ENCODE measurements around the gene SH3BP5. TPM values are rescaled to one million over a fixed set of nuclear protein-coding genes. Genes with fewer than 3 reads are reported as not detected.
"Not testable (repeated sequence)": the region's sequence is repeated elsewhere in the genome, so short reads cannot be mapped to it uniquely, and the experiment has no call there.

The SH3BP5 gene
- polyA plus RNA-seq, 1 of the 3 experiments (the other 2 are of a cell fraction) = 29.5 TPM

GRCh38 chr3:15359677-15360397, 27.5 kb upstream of the SH3BP5 start:
- no peak for TF ChIP-seq RXRA (IDR thresholded peaks at IDR 0.05; ENCODE audit: borderline replicate concordance, low read depth)
- Histone ChIP-seq H3K9me3 (no peaks in the 10 kb centered on the region), H3K27ac (ENCODE audit: low read depth in 2 of 2, low read length in 1 of 2) (peak overlapping the region in 1 of 2 experiments; percentile 72; a peak in 2 of 4 replicates), H2AFZ (ENCODE audit: low read depth) (no peak overlapping the region), H3K27me3 (ENCODE audit: insufficient read depth) (no peaks in the 10 kb centered on the region), H3K9ac (no peak overlapping the region), H3K4me1 (ENCODE audit: control insufficient read depth in 1 of 2, insufficient read depth in 2 of 2, low read depth in 1 of 2, low read length in 1 of 2) (peaks cover 4 to 25% of the 10 kb centered on the region in 2 experiments), H3K4me3 (ENCODE audit: low read depth in 2 of 2, low read length in 1 of 2) (no peak overlapping the region), H3K9me2 (no peaks in the 10 kb centered on the region), H3K79me2 (ENCODE audit: insufficient read depth) (no peaks in the 10 kb centered on the region), H3K4me2 (no peak overlapping the region), H3F3A (replicated peaks; ENCODE audit: insufficient read depth) (peaks cover 17% of the 10 kb centered on the region), H4K20me1 (ENCODE audit: insufficient read depth) (no peaks in the 10 kb centered on the region), H3K36me3 (replicated peaks in 1 of 2; ENCODE audit: control insufficient read depth in 1 of 2, insufficient read depth in 2 of 2, low read length in 1 of 2) (no peaks in the 10 kb centered on the region)
- no peak for DNase-seq
- ChIA-PET CTCF (interaction anchor here (1.2 to 1.4 kb wide), 2 partner anchors 18 to 156 kb away, joined by 3 read pairs; no protein-coding TSS in a partner anchor), POLR2A (no interaction called here)
- 85% methylated on average over 6 of the region's 6 CpGs for WGBS (ENCODE audit: low lambda C conversion rate)

GRCh38 chr3:15356651-15357061, 24.3 kb upstream of the SH3BP5 start:
- H4K20me1 ChIP-seq (ENCODE audit: insufficient read depth); H3K4me2 ChIP-seq; H3K9me2 ChIP-seq; POLR2A ChIA-PET; H3K4me3 ChIP-seq (ENCODE audit: low read depth in 2 of 2, low read length in 1 of 2); H3K36me3 ChIP-seq (replicated peaks in 1 of 2; ENCODE audit: control insufficient read depth in 1 of 2, insufficient read depth in 2 of 2, low read length in 1 of 2); H3K9me3 ChIP-seq; H3K9ac ChIP-seq; CTCF ChIA-PET; DNase-seq; H3K27ac ChIP-seq (ENCODE audit: low read depth in 2 of 2, low read length in 1 of 2); H3K79me2 ChIP-seq (ENCODE audit: insufficient read depth); H3K27me3 ChIP-seq (ENCODE audit: insufficient read depth); H2AFZ ChIP-seq (ENCODE audit: low read depth): not testable (repeated sequence)
- peaks cover 1 to 13% of the 10 kb centered on the region in 2 experiments for H3K4me1 ChIP-seq (ENCODE audit: control insufficient read depth in 1 of 2, insufficient read depth in 2 of 2, low read depth in 1 of 2, low read length in 1 of 2)
- 92% methylated on average over 5 of the region's 5 CpGs for WGBS (ENCODE audit: low lambda C conversion rate)
- peaks cover 17% of the 10 kb centered on the region for H3F3A ChIP-seq (replicated peaks; ENCODE audit: insufficient read depth)

- Histone ChIP-seq H3K79me2 (ENCODE audit: insufficient read depth) (no peaks in the 10 kb centered on the region), H3K27me3 (ENCODE audit: insufficient read depth) (no peaks in the 10 kb centered on the region), H3K9ac (no peak overlapping the region), H3K27ac (ENCODE audit: low read depth in 2 of 2, low read length in 1 of 2) (no peak overlapping the region), H3K4me3 (ENCODE audit: low read depth in 2 of 2, low read length in 1 of 2) (no peak overlapping the region), H2AFZ (ENCODE audit: low read depth) (no peak overlapping the region; the same call in 1 of the 2 replicates), H3K9me2 (no peaks in the 10 kb centered on the region), H3K4me1 (ENCODE audit: control insufficient read depth in 1 of 2, insufficient read depth in 2 of 2, low read depth in 1 of 2, low read length in 1 of 2) (peaks cover 0 to 8% of the 10 kb centered on the region in 2 experiments; a peak in 3 of 4 replicates), H3K36me3 (replicated peaks in 1 of 2; ENCODE audit: control insufficient read depth in 1 of 2, insufficient read depth in 2 of 2, low read length in 1 of 2) (no peaks in the 10 kb centered on the region), H3K9me3 (no peaks in the 10 kb centered on the region), H4K20me1 (ENCODE audit: insufficient read depth) (no peaks in the 10 kb centered on the region), H3F3A (replicated peaks; ENCODE audit: insufficient read depth) (peaks cover 14% of the 10 kb centered on the region), H3K4me2 (no peak overlapping the region)
- WGBS (ENCODE audit: low lambda C conversion rate) = 80% methylated on average over 2 of the region's 2 CpGs
- ChIA-PET CTCF (no interaction called here), POLR2A (no interaction called here)
- TF ChIP-seq TEAD4 (IDR thresholded peaks at IDR 0.05; ENCODE audit: borderline replicate concordance, insufficient read depth) = no peak
- no peak for TF ChIP-seq MXI1 (IDR thresholded peaks at IDR 0.05; ENCODE audit: low read depth, low read length)
- no peak for TF ChIP-seq TAF1 (IDR thresholded peaks at IDR 0.05; ENCODE audit: borderline replicate concordance, low read depth, low read length)
- no peak for TF ChIP-seq RFX5 (IDR thresholded peaks at IDR 0.05; ENCODE audit: low read length)
- no peak for TF ChIP-seq IRF3 (IDR thresholded peaks at IDR 0.05; ENCODE audit: low read depth, low read length)
- no peak for TF ChIP-seq POLR2AphosphoS5 (IDR thresholded peaks at IDR 0.05; ENCODE audit: low read depth, low read length)
- no peak for TF ChIP-seq GABPA (IDR thresholded peaks at IDR 0.05; ENCODE audit: low read depth)
- no peak for TF ChIP-seq YY1 (IDR thresholded peaks at IDR 0.05; ENCODE audit: low read depth)
- TF ChIP-seq CTCF (IDR thresholded peaks at IDR 0.05) = no peak
- TF ChIP-seq ELF1 (IDR thresholded peaks at IDR 0.05) = no peak
- TF ChIP-seq MEF2A (IDR thresholded peaks at IDR 0.05; ENCODE audit: borderline replicate concordance, low read depth) = no peak
- TF ChIP-seq REST (IDR thresholded peaks at IDR 0.05; ENCODE audit: low read depth, low read length) = no peak
- no peak for DNase-seq
Observed at GRCh38 chr3:15356176-15356575, 23.8 kb upstream of the SH3BP5 start.
